ENCODE data around the gene TSPEAR. TPM values are rescaled to one million over a fixed set of nuclear protein-coding genes. Genes with fewer than 3 reads are reported as not detected.
"Not testable (repeated sequence)": the region's sequence is repeated elsewhere in the genome, so short reads cannot be mapped to it uniquely, and the experiment has no call there.

The TSPEAR gene
- total RNA-seq, 1 experiment from 2014 or later: not detected

DNA sequence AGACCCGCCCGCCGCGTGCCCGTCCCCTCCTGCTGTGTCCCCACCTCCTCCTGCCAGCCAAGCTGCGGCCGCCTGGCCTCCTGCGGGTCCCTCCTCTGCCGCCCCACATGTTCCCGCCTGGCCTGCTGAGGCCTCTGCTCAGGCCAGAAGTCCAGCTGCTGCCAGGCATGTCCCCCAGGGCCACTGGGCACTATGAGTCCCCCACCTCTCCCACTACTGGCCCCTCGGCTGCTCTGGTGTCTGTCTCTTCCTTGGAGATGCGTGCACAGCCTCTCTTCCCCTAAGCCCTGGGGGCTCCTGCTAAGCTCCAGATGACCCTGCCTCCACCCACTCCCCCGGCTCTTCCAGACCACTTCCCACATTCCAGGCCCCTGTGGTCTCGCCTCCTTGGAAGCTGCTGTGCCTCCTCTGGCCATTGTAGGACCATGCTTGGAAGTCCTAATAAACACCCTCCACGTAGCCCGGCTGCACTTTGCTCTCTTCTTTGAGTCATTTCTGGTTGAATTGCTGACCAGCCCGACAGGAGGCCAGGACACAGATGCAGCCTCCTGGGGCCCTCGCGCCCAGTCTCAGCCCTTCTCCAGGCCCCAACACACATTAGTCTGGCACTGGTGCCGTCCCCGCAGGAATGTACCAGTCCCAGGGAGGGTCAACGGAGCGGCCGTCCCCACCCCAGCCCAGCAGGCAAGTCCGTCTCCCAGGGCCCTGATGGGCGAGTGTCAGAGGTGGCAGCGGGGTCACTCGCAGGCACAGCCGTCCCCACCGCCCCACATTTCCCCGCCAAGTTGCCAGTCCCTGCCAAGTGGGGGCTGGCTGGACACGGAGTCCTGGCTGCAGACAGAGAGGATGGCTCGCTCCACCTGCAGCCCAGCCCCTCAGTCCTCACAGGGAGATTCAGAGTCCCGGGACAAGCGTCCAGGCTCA is 13.3 kb downstream of the TSPEAR start:
- Mint-ChIP-seq H3K27ac (ENCODE audit: low read depth, unreplicated experiment) (no peak overlapping the region), H3K9me3 (ENCODE audit: unreplicated experiment) (peaks cover 10% of the 10 kb centered on the region), H3K4me1 (ENCODE audit: insufficient read depth, unreplicated experiment) (no peaks in the 10 kb centered on the region), H3K36me3 (ENCODE audit: insufficient read depth, unreplicated experiment) (no peaks in the 10 kb centered on the region), H3K4me3 (ENCODE audit: unreplicated experiment) (no peak overlapping the region), H3K27me3 (ENCODE audit: insufficient read depth, unreplicated experiment) (peaks cover 63% of the 10 kb centered on the region)
- TF ChIP-seq CTCF (IDR thresholded peaks at IDR 0.05; ENCODE audit: unreplicated experiment): no peak
- POLR2A ChIA-PET: interaction anchor here (0.7 kb wide), 1 partner anchor 963 kb away, joined by 3 read pairs; no protein-coding TSS in a partner anchor
- intact Hi-C loops (cut with micrococcal nuclease): no loop called here
- no peak for DNase-seq (ENCODE audit: unreplicated experiment)
- CTCF ChIA-PET: no interaction called here
- no TSS peak for BruUV-seq (replicated peaks)

DNA sequence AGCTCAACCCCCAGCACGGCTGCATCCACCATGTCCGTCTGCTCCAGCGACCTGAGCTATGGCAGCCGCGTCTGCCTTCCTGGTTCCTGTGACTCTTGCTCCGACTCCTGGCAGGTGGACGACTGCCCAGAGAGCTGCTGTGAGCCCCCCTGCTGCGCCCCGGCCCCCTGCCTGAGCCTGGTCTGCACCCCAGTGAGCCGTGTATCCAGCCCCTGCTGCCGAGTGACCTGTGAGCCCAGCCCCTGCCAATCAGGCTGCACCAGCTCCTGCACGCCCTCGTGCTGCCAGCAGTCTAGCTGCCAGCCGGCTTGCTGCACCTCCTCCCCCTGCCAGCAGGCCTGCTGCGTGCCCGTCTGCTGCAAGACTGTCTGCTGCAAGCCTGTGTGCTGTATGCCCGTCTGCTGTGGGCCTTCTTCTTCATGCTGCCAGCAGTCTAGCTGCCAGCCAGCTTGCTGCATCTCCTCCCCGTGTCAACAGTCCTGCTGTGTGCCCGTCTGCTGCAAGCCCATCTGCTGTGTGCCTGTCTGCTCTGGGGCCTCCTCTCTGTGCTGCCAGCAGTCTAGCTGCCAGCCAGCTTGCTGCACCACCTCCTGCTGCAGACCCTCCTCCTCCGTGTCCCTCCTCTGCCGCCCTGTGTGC is 14.1 kb downstream of the TSPEAR start, which contains the start of gene KRTAP10-12:
KRTAP10-12 (plus strand) TSS at position 1 of the 639 bp plus-strand sequence; CDS start at position 31, 30 bp downstream.
- peaks cover 55% of the 10 kb centered on the region for H3K27me3 Mint-ChIP-seq (ENCODE audit: insufficient read depth, unreplicated experiment)
- H3K4me3 Mint-ChIP-seq (ENCODE audit: unreplicated experiment); intact Hi-C loops (cut with micrococcal nuclease); BruUV-seq (replicated peaks); CTCF ChIA-PET; H3K4me1 Mint-ChIP-seq (ENCODE audit: insufficient read depth, unreplicated experiment); H3K27ac Mint-ChIP-seq (ENCODE audit: low read depth, unreplicated experiment); DNase-seq (ENCODE audit: unreplicated experiment); POLR2A ChIA-PET; H3K36me3 Mint-ChIP-seq (ENCODE audit: insufficient read depth, unreplicated experiment): not testable (repeated sequence)
- H3K9me3 Mint-ChIP-seq (ENCODE audit: unreplicated experiment): peaks cover 18% of the 10 kb centered on the region

GRCh38 chr21:44696572-44696971 is 14.8 kb downstream of the TSPEAR start:
- intact Hi-C loops (cut with micrococcal nuclease): no loop called here
- H3K27me3 Mint-ChIP-seq (ENCODE audit: insufficient read depth, unreplicated experiment): peaks cover 55% of the 10 kb centered on the region
- H3K4me1 Mint-ChIP-seq (ENCODE audit: insufficient read depth, unreplicated experiment): no peaks in the 10 kb centered on the region
- H3K9me3 Mint-ChIP-seq (ENCODE audit: unreplicated experiment): peaks cover 23% of the 10 kb centered on the region
- H3K4me3 Mint-ChIP-seq (ENCODE audit: unreplicated experiment): no peak overlapping the region
- no peak for DNase-seq (ENCODE audit: unreplicated experiment)
- no peak overlapping the region for H3K27ac Mint-ChIP-seq (ENCODE audit: low read depth, unreplicated experiment)
- H3K36me3 Mint-ChIP-seq (ENCODE audit: insufficient read depth, unreplicated experiment): peaks cover 4% of the 10 kb centered on the region
- ChIA-PET POLR2A (no interaction called here), CTCF (interaction anchor here (0.6 kb wide), 2 partner anchors 149 to 191 kb away, joined by 3 read pairs; no protein-coding TSS in a partner anchor)
- TF ChIP-seq CTCF (IDR thresholded peaks at IDR 0.05; ENCODE audit: unreplicated experiment): no peak
- BruUV-seq (replicated peaks): no TSS peak

DNA sequence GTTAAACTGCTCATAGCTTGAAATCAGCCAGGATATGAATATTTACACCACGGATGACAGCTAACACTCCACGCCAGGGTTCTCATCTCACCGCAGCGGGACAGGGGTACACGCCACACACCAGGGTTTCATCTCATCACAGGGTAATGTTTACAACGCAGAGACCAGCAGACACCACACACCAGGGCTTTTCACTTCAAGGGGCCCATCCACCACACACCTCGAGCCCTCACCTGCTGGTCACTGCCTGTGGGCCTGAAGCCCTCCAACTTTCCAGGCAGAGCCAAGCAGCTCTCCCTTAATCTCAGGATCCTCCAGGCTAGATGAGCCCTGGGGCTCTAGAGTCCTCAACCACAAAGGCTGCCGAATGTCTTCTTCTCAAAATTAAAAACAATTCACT is 15.7 kb downstream of the TSPEAR start:
- BruUV-seq (replicated peaks): no TSS peak
- no peak overlapping the region for H3K4me3 Mint-ChIP-seq (ENCODE audit: unreplicated experiment)
- POLR2A ChIA-PET: no interaction called here
- no peak for TF ChIP-seq CTCF (IDR thresholded peaks at IDR 0.05; ENCODE audit: unreplicated experiment)
- intact Hi-C loops (cut with micrococcal nuclease): no loop called here
- H3K27ac Mint-ChIP-seq (ENCODE audit: low read depth, unreplicated experiment): no peak overlapping the region
- H3K36me3 Mint-ChIP-seq (ENCODE audit: insufficient read depth, unreplicated experiment): peaks cover 4% of the 10 kb centered on the region
- CTCF ChIA-PET: interaction anchor here (0.5 kb wide), 1 partner anchor 57 kb away, joined by 3 read pairs; no protein-coding TSS in a partner anchor
- H3K9me3 Mint-ChIP-seq (ENCODE audit: unreplicated experiment): peaks cover 23% of the 10 kb centered on the region
- peaks cover 65% of the 10 kb centered on the region for H3K27me3 Mint-ChIP-seq (ENCODE audit: insufficient read depth, unreplicated experiment)
- no peak for DNase-seq (ENCODE audit: unreplicated experiment)
- H3K4me1 Mint-ChIP-seq (ENCODE audit: insufficient read depth, unreplicated experiment): no peaks in the 10 kb centered on the region
